ENCODE measurements around the gene CD36. TPM values are rescaled to one million over a fixed set of nuclear protein-coding genes. Genes with fewer than 3 reads are reported as not detected.

CD36 gene
- total and polyA plus RNA-seq, 2 experiments from 2014 or later: 0.53 TPM; not detected in 1

DNA sequence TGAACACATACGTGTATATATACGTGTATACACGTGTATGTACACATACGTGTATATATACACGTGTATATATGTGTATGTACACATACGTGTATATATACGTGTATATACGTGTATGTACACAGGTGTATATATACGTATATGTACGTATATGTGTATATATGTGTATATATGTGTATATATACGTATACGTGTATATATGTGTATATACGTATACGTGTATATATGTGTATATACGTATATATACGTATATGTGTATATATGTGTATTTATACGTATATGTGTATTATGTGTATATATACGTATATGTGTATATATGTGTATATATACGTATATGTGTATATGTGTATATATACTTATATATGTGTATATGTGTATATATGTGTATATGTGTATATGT lies 44.3 kb downstream of the CD36 start:
- no peaks in the 10 kb centered on the region for H3K9me3 ChIP-seq (ENCODE audit: low read depth)
- H3K9me2 ChIP-seq (ENCODE audit: insufficient read depth): no peaks in the 10 kb centered on the region
- no peak for DNase-seq
- no peak overlapping the region for H3K9ac ChIP-seq
- no peak overlapping the region for H3K4me2 ChIP-seq (ENCODE audit: unreplicated experiment)
- peaks cover 4% of the 10 kb centered on the region; the same call in 1 of the 2 replicates for H3F3A ChIP-seq (ENCODE audit: insufficient read depth)
- TF ChIP-seq EZH2phosphoT487 (IDR thresholded peaks at IDR 0.05; ENCODE audit: insufficient read depth, low read depth) (no peak), EZH2 (IDR thresholded peaks at IDR 0.05; ENCODE audit: insufficient read depth, poor library complexity, severe bottlenecking) (no peak)
- H4K20me1 ChIP-seq (ENCODE audit: insufficient read depth): no peaks in the 10 kb centered on the region
- in situ Hi-C loops (cut with MboI): no loop called here
- H3K4me1 ChIP-seq (ENCODE audit: insufficient read depth): peaks cover 8% of the 10 kb centered on the region; the same call in 1 of the 2 replicates
- H2AFZ ChIP-seq: no peak overlapping the region
- no peak overlapping the region for H3K27ac ChIP-seq
- no peak overlapping the region for H3K4me3 ChIP-seq
- no peaks in the 10 kb centered on the region for H3K79me2 ChIP-seq (ENCODE audit: insufficient read depth)
- WGBS, 2 experiments (ENCODE audit: low coverage in 1 of 2, low lambda C conversion rate in 2 of 2, missing lambda C conversion rate in 2 of 2): 90 to 93% methylated on average over 19 of the region's 19 CpGs
- H3K36me3 ChIP-seq (ENCODE audit: low read depth): no peaks in the 10 kb centered on the region
- no peaks in the 10 kb centered on the region for H3K27me3 ChIP-seq (replicated peaks; ENCODE audit: insufficient read depth)

DNA sequence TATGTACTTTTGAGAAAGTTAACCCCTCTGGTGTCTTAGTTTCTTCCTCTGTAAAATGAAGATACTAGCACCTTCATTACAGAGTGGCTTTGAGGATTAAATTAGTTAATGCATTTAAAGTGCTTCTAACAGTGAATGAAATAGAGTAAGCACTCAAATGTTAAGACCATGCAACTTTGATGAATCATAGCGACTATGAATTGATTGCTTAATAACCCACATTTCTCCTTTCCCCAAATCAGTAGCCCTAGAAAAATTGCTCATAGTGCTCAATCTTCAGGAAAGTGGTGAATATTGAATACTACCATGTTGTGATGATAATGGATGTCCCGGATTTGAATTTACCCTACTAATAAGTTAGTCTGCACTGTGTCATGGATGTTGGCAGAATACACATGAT lies 48.1 kb downstream of the CD36 start:
- TF ChIP-seq EZH2phosphoT487 (IDR thresholded peaks at IDR 0.05; ENCODE audit: insufficient read depth, low read depth): no peak
- no peak for TF ChIP-seq EZH2 (IDR thresholded peaks at IDR 0.05; ENCODE audit: insufficient read depth, poor library complexity, severe bottlenecking)
- in situ Hi-C loops (cut with MboI): no loop called here
- H3K9ac ChIP-seq: no peak overlapping the region
- no peaks in the 10 kb centered on the region for H3K9me2 ChIP-seq (ENCODE audit: insufficient read depth)
- H2AFZ ChIP-seq: no peak overlapping the region
- H3K4me3 ChIP-seq: no peak overlapping the region
- no peak overlapping the region for H3K27ac ChIP-seq
- 81 to 86% methylated on average over 2 of the region's 2 CpGs for WGBS, 2 experiments (ENCODE audit: low coverage in 1 of 2, low lambda C conversion rate in 2 of 2, missing lambda C conversion rate in 2 of 2)
- H3K27me3 ChIP-seq (replicated peaks; ENCODE audit: insufficient read depth): no peaks in the 10 kb centered on the region
- no peak overlapping the region for H3K4me2 ChIP-seq (ENCODE audit: unreplicated experiment)
- H3K79me2 ChIP-seq (ENCODE audit: insufficient read depth): no peaks in the 10 kb centered on the region
- DNase-seq: peak; percentile 78
- peaks cover 8% of the 10 kb centered on the region; the same call in 1 of the 2 replicates for H3K4me1 ChIP-seq (ENCODE audit: insufficient read depth)
- H4K20me1 ChIP-seq (ENCODE audit: insufficient read depth): no peaks in the 10 kb centered on the region
- H3K36me3 ChIP-seq (ENCODE audit: low read depth): no peaks in the 10 kb centered on the region
- H3K9me3 ChIP-seq (ENCODE audit: low read depth): no peaks in the 10 kb centered on the region
- peaks cover 4% of the 10 kb centered on the region; the same call in 1 of the 2 replicates for H3F3A ChIP-seq (ENCODE audit: insufficient read depth)

DNA sequence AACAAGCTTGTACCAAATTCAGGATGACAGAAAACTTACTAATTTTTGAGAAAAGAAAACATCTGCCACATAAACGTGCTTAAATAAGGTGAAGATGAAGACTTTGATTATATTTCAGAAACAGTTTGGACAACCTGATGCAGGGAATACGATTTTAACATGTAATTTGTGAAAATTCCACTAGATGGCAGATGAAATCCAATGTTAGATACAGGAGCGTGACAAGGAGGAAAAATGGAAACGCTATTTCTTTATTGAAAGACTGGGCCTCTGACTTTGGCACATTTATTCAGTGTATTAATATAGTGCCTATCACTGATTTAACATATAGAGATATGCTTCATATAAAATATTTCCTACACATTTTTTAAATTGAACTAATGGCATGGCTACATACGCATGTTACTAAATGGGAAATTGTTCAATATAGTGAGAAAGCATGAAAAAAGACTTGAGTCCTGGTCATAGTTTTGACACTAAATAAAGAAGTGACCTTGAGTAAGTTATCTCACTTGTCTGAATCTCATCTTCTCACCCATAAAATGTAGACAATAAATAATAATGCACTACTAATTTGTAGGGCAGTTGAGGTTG lies 60.7 kb downstream of the CD36 start:
- TF ChIP-seq EZH2phosphoT487 (IDR thresholded peaks at IDR 0.05; ENCODE audit: insufficient read depth, low read depth): no peak
- TF ChIP-seq EZH2 (IDR thresholded peaks at IDR 0.05; ENCODE audit: insufficient read depth, poor library complexity, severe bottlenecking): no peak
- Histone ChIP-seq H4K20me1 (ENCODE audit: insufficient read depth) (no peaks in the 10 kb centered on the region), H3K4me1 (ENCODE audit: insufficient read depth) (peaks cover 29% of the 10 kb centered on the region), H3K4me3 (no peak overlapping the region), H3K9me3 (ENCODE audit: low read depth) (no peaks in the 10 kb centered on the region), H3K36me3 (ENCODE audit: low read depth) (no peaks in the 10 kb centered on the region), H3K4me2 (ENCODE audit: unreplicated experiment) (peak overlapping the region; percentile 36), H3K27me3 (replicated peaks; ENCODE audit: insufficient read depth) (no peaks in the 10 kb centered on the region), H3K9ac (no peak overlapping the region), H3K27ac (no peak overlapping the region), H3F3A (ENCODE audit: insufficient read depth) (peaks cover 16% of the 10 kb centered on the region; the same call in 1 of the 2 replicates), H2AFZ (peak overlapping the region; percentile 60), H3K79me2 (ENCODE audit: insufficient read depth) (no peaks in the 10 kb centered on the region), H3K9me2 (ENCODE audit: insufficient read depth) (no peaks in the 10 kb centered on the region)
- WGBS, 2 experiments (ENCODE audit: low coverage in 1 of 2, low lambda C conversion rate in 2 of 2, missing lambda C conversion rate in 2 of 2): 19 to 20% methylated on average over 5 of the region's 5 CpGs
- in situ Hi-C loops (cut with MboI): no loop called here
- peak; percentile 72 for DNase-seq

DNA sequence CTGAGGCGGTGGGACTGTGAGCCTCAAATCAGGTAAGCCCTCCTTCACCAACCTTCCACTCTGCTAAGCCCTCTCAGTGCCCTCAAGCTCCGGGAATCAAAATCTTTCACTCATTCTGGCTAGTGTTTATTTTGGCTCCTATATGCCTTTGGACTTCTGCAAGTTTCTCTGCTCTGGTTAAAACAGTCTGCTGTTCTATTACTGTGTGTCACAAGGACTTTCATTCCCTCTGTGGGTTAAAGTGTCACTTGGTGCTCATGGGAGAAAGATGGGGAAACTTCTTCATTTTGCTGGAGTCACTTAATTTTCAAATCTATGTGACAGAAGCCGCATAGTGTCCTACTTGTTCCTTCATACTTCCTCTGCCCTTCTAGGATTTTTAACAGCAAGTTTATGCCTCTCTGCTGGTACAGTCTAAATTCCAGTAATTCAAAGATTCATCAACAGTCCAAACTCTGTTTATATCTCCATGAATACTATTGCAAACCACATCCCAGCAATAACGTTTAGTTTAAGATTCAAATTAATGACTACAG lies 61.3 kb downstream of the CD36 start:
- Histone ChIP-seq H3K4me3 (no peak overlapping the region), H3K27ac (no peak overlapping the region), H2AFZ (peak overlapping the region; percentile 60), H4K20me1 (ENCODE audit: insufficient read depth) (no peaks in the 10 kb centered on the region), H3F3A (ENCODE audit: insufficient read depth) (peaks cover 16% of the 10 kb centered on the region; the same call in 1 of the 2 replicates), H3K9ac (no peak overlapping the region), H3K9me3 (ENCODE audit: low read depth) (no peaks in the 10 kb centered on the region), H3K4me2 (ENCODE audit: unreplicated experiment) (peak overlapping the region; percentile 38), H3K36me3 (ENCODE audit: low read depth) (no peaks in the 10 kb centered on the region), H3K4me1 (ENCODE audit: insufficient read depth) (peaks cover 29% of the 10 kb centered on the region), H3K9me2 (ENCODE audit: insufficient read depth) (no peaks in the 10 kb centered on the region), H3K79me2 (ENCODE audit: insufficient read depth) (no peaks in the 10 kb centered on the region), H3K27me3 (replicated peaks; ENCODE audit: insufficient read depth) (no peaks in the 10 kb centered on the region)
- peak; percentile 33 for DNase-seq
- WGBS, 2 experiments (ENCODE audit: low coverage in 1 of 2, low lambda C conversion rate in 2 of 2, missing lambda C conversion rate in 2 of 2): 31 to 37% methylated on average over 4 of the region's 4 CpGs
- in situ Hi-C loops (cut with MboI): loop anchor here (5.0 to 10.0 kb wide), 2 partner anchors 215 to 758 kb away; partner anchors contain the start of gene SEMA3C
- no peak for TF ChIP-seq EZH2 (IDR thresholded peaks at IDR 0.05; ENCODE audit: insufficient read depth, poor library complexity, severe bottlenecking)
- no peak for TF ChIP-seq EZH2phosphoT487 (IDR thresholded peaks at IDR 0.05; ENCODE audit: insufficient read depth, low read depth)

All from GM23248 (cell line).